K562 (cell line): ENCODE measurements around the gene ERLEC1. TPM values are rescaled to one million over a fixed set of nuclear protein-coding genes. Genes with fewer than 3 reads are reported as not detected.

Experiments
- ETS2 ChIP-seq: IDR thresholded peaks from 2 replicates; pipeline ENCODE4 v1.6.1; 2016; ENCODE audit warnings: borderline replicate concordance, missing genetic modification characterization, mild to moderate bottlenecking, moderate library complexity, missing compliant biosample characterization; ENCODE audit not compliant: poor library complexity, severe bottlenecking
- KLF10 ChIP-seq: fragments of 250-450 bp; sonication (Bioruptor Pico); IDR thresholded peaks from 2 replicates; pipeline ENCODE4 v1.6.1; 2021; ENCODE audit warnings: matching md5 sums
- NFXL1 ChIP-seq: fragments of 450-650 bp; formaldehyde crosslinking; IDR thresholded peaks from 2 replicates; pipeline ENCODE4 v1.4.0; 2021; ENCODE audit warnings: mild to moderate bottlenecking
- RUNX1 ChIP-seq: sonication (generic); IDR thresholded peaks from 2 replicates; pipeline ENCODE4 v1.6.1; 2016; ENCODE audit warnings: antibody characterized with exemption, low read depth
- polyA plus RNA-seq, 8 experiments: library from polyadenylated mRNA; depleted of rRNA in 4 of 8; stranded (reverse) in 5 of 8; unstranded in 3 of 8; fragments of >200 nt; fragmentation: Nextera tagmentation in 2 of 8; fragmentation: Illumina TruSeq in 1 of 8; extraction: Ambion mirVana in 2 of 8; extraction: Trizol in 1 of 8; gene quantifications; 2 replicates each; pipeline versions ENCODE4 v1.2.1 to v1.2.3, GENCODE V29; 2011 to 2014; ENCODE audit warnings: inconsistent platforms in 1 of 8, missing spikeins in 1 of 8
- total RNA-seq, 7 experiments: library from RNA; depleted of rRNA in 6 of 7; stranded (reverse); fragments of >200 nt in 6 of 7; fragmentation: Illumina TruSeq in 2 of 7; extraction: Trizol in 2 of 7; gene quantifications; 2 replicates each; pipeline versions ENCODE4 v1.2.1 to v1.2.3, GENCODE V29; 2011 to 2021; ENCODE audit warnings: low replicate concordance in 1 of 7
- TF ChIP-seq, protein P1 (sequence below), 2 experiments: fragments of 450-650 bp; formaldehyde crosslinking in 1 of 2; IDR thresholded peaks; 2 replicates each; pipeline versions ENCODE4 v1.4.0 to v1.6.1; 2014 to 2020; ENCODE audit warnings: mild to moderate bottlenecking in 2 of 2, borderline replicate concordance in 1 of 2, low read depth in 1 of 2

The ERLEC1 gene
- total and polyA plus RNA-seq, 9 of the 15 experiments (the other 6 are each of a cell fraction or from before 2014, with no cell fraction given) = 12.0 to 41.6 (median 30.6) TPM

DNA sequence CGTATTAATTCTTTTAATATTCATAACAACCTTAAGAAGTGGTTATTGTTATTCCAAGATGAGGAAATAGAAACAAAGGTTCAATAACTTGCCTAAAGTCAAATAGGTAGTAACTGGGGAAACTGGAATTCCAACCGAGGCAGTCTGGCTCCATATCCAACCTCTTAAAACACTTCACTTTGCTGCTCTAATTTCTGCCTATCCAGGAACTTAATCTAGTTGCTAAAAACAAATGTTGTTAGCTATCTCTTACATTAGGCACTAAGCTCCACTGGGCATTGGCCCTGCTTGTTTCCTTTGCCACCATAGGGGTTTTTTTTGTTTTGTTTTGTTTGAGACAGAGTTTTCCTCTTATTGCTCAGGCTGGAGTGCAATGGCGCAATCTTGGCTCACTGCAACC is 24.8 kb downstream of the ERLEC1 start (continued):
- TF ChIP-seq, protein P1, sequence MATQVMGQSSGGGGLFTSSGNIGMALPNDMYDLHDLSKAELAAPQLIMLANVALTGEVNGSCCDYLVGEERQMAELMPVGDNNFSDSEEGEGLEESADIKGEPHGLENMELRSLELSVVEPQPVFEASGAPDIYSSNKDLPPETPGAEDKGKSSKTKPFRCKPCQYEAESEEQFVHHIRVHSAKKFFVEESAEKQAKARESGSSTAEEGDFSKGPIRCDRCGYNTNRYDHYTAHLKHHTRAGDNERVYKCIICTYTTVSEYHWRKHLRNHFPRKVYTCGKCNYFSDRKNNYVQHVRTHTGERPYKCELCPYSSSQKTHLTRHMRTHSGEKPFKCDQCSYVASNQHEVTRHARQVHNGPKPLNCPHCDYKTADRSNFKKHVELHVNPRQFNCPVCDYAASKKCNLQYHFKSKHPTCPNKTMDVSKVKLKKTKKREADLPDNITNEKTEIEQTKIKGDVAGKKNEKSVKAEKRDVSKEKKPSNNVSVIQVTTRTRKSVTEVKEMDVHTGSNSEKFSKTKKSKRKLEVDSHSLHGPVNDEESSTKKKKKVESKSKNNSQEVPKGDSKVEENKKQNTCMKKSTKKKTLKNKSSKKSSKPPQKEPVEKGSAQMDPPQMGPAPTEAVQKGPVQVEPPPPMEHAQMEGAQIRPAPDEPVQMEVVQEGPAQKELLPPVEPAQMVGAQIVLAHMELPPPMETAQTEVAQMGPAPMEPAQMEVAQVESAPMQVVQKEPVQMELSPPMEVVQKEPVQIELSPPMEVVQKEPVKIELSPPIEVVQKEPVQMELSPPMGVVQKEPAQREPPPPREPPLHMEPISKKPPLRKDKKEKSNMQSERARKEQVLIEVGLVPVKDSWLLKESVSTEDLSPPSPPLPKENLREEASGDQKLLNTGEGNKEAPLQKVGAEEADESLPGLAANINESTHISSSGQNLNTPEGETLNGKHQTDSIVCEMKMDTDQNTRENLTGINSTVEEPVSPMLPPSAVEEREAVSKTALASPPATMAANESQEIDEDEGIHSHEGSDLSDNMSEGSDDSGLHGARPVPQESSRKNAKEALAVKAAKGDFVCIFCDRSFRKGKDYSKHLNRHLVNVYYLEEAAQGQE (IDR thresholded peaks at IDR 0.05; ENCODE audit: borderline replicate concordance) = no peak
- TF ChIP-seq, protein P1 (CRISPR knock-in tag; IDR thresholded peaks at IDR 0.05; ENCODE audit: low read depth) = no peak
- no peak for TF ChIP-seq ETS2 (tag)
- no peak for TF ChIP-seq NFXL1
- TF ChIP-seq KLF10 (CRISPR knock-in tag) = no peak
- TF ChIP-seq RUNX1 = no peak
